HG03196 (cell line): Measurements from ENCODE around the gene DRG1.
"Not testable (repeated sequence)": the region's sequence is repeated elsewhere in the genome, so short reads cannot be mapped to it uniquely, and the experiment has no call there.

Experiments
- ATAC-seq: cut with Tn5 transposase; IDR thresholded peaks from one replicate; pipeline ENCODE4 v1.9.1; 2021; ENCODE audit not compliant: unreplicated experiment

The DRG1 gene, protein sequence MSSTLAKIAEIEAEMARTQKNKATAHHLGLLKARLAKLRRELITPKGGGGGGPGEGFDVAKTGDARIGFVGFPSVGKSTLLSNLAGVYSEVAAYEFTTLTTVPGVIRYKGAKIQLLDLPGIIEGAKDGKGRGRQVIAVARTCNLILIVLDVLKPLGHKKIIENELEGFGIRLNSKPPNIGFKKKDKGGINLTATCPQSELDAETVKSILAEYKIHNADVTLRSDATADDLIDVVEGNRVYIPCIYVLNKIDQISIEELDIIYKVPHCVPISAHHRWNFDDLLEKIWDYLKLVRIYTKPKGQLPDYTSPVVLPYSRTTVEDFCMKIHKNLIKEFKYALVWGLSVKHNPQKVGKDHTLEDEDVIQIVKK

GRCh38 chr22:31399211-31400022 is at the start of gene DRG1:
Gene DRG1 (plus strand): TSS chr22:31399604. CDS start chr22:31399684, 80 bp downstream.
- ATAC-seq: peak; percentile 92

DNA sequence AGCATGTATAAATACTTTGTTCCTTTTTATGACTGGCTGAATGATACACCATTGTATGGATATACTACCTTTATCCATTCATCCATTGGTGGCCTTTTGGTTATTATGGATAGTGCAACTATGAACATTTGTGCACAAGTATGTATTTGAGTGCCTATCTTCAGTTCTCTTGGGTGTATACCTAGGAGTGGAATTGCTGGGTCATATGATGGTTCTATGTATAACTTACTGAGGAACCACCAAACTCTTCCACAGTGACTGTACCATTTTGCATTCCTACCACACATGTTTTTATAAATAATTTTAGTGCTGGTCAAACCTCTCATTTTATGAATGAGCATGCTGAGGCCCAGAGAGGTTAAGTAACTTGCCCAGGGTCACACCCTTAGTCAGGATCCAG is 49.4 kb upstream of the DRG1 start:
- no peak for ATAC-seq

DNA sequence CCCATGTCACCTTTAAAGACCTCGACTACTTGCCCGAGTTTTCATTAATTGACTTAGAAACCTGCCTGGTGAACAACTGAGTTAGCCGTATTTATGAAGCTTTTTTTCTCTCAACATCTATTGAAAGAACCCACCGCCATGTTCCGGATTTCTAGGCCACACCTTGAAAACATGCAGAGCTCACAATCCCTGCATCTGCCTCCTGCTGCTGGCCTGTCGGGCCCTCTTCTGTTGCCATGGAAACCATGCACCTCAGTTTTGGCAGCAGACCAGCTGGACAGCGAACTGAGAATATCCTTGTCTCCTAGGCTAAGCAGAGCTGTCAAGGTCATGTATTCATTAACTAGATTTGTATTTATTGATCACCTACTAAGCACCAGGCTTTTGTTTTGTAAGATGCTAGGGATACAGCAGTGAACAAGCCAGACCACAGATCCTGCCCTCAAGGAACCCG is 49.0 kb upstream of the DRG1 start:
- no peak for ATAC-seq

- ATAC-seq: no peak
These were observed 44.9 kb upstream of the DRG1 start for GRCh38 chr22:31354515-31354914.

DNA sequence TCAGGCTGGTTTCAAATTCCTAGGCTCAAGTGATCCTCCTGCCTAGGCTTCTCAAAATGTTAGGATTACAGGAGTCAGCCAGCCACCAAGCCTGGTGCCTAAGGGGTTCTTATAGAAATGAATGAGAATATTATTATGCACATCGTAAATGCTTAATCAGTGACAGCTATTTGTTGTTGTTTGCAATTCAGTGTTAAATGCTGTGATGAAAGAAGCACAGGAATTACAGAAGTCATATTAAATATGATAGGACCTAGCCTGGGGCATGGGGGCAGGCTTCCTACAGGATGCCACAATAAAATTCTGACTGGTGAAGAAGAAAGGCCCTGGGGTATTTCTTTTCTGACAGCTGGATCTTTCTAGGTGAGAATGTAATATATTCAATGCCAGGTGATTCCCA is 39.4 kb upstream of the DRG1 start:
- no peak for ATAC-seq

- ATAC-seq: no peak
These were observed 37.7 kb upstream of the DRG1 start for GRCh38 chr22:31361743-31362142.

- ATAC-seq: no peak
These were observed 35.4 kb upstream of the DRG1 start for GRCh38 chr22:31363885-31364465.

- ATAC-seq: no peak
These were observed 32.0 kb upstream of the DRG1 start for GRCh38 chr22:31367426-31367825.

GRCh38 chr22:31377612-31378011 is 21.8 kb upstream of the DRG1 start:
- no peak for ATAC-seq

DNA sequence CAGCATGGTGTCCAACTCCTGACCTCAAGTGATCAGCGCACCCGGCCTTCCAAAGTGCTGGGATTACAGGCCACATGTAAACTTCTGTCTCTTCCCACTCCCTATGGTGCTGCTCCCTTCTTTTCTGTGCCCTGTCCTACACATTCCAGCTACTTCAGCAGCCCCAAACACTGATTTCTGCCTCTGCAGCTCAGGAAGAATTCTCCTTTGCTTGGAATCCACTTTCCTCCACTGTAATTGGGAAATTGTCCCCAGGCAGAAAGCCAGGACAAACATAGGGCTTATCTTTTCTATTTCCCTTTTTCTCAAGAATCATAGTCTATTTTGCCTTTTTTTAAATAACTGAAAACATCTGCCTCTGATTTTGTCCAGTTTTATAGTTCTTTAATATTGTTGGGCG is 21.3 kb upstream of the DRG1 start:
- ATAC-seq: no peak

- ATAC-seq: not testable (repeated sequence)
These were observed 20.8 kb upstream of the DRG1 start for GRCh38 chr22:31378651-31379050.

- no peak for ATAC-seq
These were observed 5.5 kb upstream of the DRG1 start for GRCh38 chr22:31393893-31394292.

DNA sequence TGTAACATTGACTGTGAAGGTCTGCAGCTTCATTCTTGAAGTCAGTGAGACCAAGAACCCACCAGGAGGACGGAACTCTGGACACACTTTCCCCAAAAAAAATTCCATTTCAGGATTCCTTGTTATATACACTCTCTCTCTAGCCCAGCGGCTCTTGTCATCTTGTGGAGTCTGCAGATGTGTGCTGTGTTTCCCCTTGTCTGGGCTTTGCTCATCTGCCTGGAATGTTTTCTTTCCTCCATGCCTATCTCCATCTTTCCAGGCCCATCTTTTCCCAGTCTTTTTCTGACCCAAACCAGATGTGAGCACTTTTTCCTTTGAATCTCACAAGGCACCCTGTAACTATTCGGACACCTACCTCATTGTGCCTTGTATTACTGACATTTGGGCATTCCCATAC is 5.1 kb upstream of the DRG1 start:
- ATAC-seq: no peak

GRCh38 chr22:31398231-31398630 is 1.2 kb upstream of the DRG1 start:
- no peak for ATAC-seq

GRCh38 chr22:31400023-31400397 is 606 bp downstream of the DRG1 start:
- ATAC-seq: no peak

- not testable (repeated sequence) for ATAC-seq
These were observed 2.9 kb downstream of the DRG1 start for GRCh38 chr22:31402350-31402749.

DNA sequence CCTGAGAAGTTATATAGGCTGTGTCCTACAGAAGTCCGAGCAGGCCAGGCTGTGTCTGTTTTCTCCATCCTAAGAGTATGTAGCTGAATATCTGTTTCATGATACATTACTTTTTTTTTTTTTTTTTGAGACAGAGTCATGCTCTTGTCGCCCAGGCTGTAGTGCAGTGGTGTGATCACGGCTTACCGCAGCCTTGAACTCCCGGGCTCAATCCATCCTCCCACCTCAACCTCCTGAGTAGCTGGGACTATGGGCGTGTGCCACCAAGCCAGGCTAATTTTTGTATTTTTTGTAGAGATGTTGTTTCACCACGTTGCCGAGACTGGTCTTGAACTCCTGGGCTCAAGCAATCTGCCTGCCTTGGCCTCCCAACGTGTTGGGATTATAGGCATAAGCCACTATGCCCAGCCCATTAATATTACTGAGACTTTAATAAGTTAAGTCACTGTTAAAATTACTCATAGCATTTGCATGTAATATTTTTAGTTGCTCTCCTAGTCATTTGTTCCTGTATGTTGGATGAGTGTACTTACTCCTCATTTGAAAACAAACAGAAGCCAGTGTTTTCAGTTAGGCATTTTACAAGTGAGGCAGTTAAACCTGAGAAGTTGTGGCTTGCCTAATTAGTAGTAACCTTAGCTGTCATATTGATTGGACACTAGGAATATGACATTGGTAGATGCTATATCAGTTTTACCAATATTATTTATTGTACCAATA is 26.1 kb downstream of the DRG1 start:
- ATAC-seq: no peak

- ATAC-seq: no peak
These were observed 32.5 kb downstream of the DRG1 start for GRCh38 chr22:31431950-31432349.

GRCh38 chr22:31436132-31436531 is 36.7 kb downstream of the DRG1 start:
- no peak for ATAC-seq

DNA sequence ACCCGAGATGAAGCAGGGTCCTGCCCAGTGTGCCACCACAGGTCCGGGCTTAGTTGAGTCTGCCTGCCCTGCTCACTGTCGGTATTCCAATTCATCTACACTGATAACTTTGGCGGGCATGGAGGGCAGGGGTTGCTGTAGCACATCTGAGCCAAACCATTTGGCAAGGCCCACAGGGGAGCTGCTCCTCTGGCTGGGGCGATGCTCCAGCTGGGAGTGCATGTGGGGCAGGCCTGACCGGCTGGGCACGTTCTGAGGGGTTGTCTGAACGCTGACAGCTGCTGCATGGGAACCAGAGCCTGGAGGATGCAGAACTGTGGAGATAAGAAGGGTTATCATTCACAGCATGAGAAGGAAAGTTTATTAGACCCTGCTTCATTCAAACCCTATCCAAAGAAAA is 40.4 kb downstream of the DRG1 start:
- no peak for ATAC-seq

DNA sequence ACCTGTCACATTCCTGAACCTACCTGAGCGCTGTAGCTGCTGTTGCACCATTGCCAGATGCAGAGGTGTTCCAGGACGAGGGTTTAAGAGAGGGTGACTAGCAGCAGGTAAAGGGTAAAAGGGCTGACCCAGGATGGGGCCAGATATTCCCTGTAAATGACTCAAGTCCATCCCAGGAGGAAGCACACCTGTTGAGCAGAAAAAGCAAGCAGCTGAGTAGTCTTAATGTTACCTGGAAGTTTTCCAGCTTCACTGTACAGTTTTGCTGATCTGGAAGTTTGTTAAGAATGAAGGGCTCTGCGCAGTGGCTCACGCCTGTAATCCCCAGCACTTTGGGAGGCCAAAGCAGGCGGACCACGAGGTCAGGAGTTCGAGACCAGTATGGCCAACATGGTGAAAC is 41.3 kb downstream of the DRG1 start:
- ATAC-seq: no peak
